Measurements from ENCODE around the gene GPR17. TPM values are rescaled to one million over a fixed set of nuclear protein-coding genes. Genes with fewer than 3 reads are reported as not detected.
A peak's percentile ranks its signal among the peaks of the same experiment; 100 is the strongest.

GPR17 gene
- total and polyA plus RNA-seq, 5 donors from 2014 or later: not detected

- H3K27ac Mint-ChIP-seq: no peak overlapping the region
- Histone ChIP-seq H3K27ac (ENCODE audit: insufficient read depth, low read length, poor library complexity, severe bottlenecking) (no peak overlapping the region), H3K4me1 (ENCODE audit: control insufficient read depth, insufficient read depth, low read length, poor library complexity, severe bottlenecking) (peaks cover 10% of the 10 kb centered on the region), H3K4me3 (ENCODE audit: low read depth, low read length) (no peak overlapping the region), H3K9me3 (ENCODE audit: control insufficient read depth in 2 of 2, low read length in 2 of 2) (no peaks in the 10 kb centered on the region), H3K27me3 (ENCODE audit: control insufficient read depth, insufficient read depth, low read length) (peaks cover 24% of the 10 kb centered on the region), H3K36me3 (ENCODE audit: control insufficient read depth, insufficient read depth, low read length) (no peaks in the 10 kb centered on the region)
- H3K4me1 Mint-ChIP-seq: peaks cover 0 to 14% (median 9%) of the 10 kb centered on the region in 4 donors
- no peaks in the 10 kb centered on the region for H3K9me3 Mint-ChIP-seq
- H3K4me3 Mint-ChIP-seq: peak overlapping the region in 2 of 4 donors; percentile 72 to 77
- peaks cover 81% of the 10 kb centered on the region for H3K27me3 Mint-ChIP-seq
- no peak for ATAC-seq (ENCODE audit: low read depth in 2 of 2)
- no peaks in the 10 kb centered on the region for H3K36me3 Mint-ChIP-seq
- DNase-seq: no peak
Measured at GRCh38 chr2:127673291-127674069, 27.5 kb downstream of the GPR17 start.

- Mint-ChIP-seq H3K36me3 (no peaks in the 10 kb centered on the region), H3K27me3 (peaks cover 80% of the 10 kb centered on the region), H3K9me3 (no peaks in the 10 kb centered on the region), H3K4me3 (peak overlapping the region in 3 of 4 donors; percentile 26 to 77 (median 72)), H3K27ac (no peak overlapping the region), H3K4me1 (peaks cover 0 to 14% (median 9%) of the 10 kb centered on the region in 4 donors)
- H3K4me1 ChIP-seq (ENCODE audit: control insufficient read depth, insufficient read depth, low read length, poor library complexity, severe bottlenecking): peaks cover 10% of the 10 kb centered on the region
- no peak overlapping the region for H3K4me3 ChIP-seq (ENCODE audit: low read depth, low read length)
- H3K27me3 ChIP-seq (ENCODE audit: control insufficient read depth, insufficient read depth, low read length): peaks cover 22% of the 10 kb centered on the region
- no peaks in the 10 kb centered on the region for H3K9me3 ChIP-seq (ENCODE audit: control insufficient read depth in 2 of 2, low read length in 2 of 2)
- H3K36me3 ChIP-seq (ENCODE audit: control insufficient read depth, insufficient read depth, low read length): no peaks in the 10 kb centered on the region
- peak in 2 of 3 donors; percentile 8 to 18 for DNase-seq
- H3K27ac ChIP-seq (ENCODE audit: insufficient read depth, low read length, poor library complexity, severe bottlenecking): no peak overlapping the region
- peak; percentile 17 to 29 for ATAC-seq (ENCODE audit: low read depth in 2 of 2)
Measured at GRCh38 chr2:127674241-127675209, 28.6 kb downstream of the GPR17 start.

- Histone ChIP-seq H3K27ac (ENCODE audit: insufficient read depth, low read length, poor library complexity, severe bottlenecking) (no peak within 1 kb of the TSS), H3K36me3 (ENCODE audit: control insufficient read depth, insufficient read depth, low read length) (no peaks in the 10 kb centered on the region), H3K27me3 (ENCODE audit: control insufficient read depth, insufficient read depth, low read length) (peaks cover 17% of the 10 kb centered on the region), H3K9me3 (ENCODE audit: control insufficient read depth in 2 of 2, low read length in 2 of 2) (no peaks in the 10 kb centered on the region), H3K4me3 (ENCODE audit: low read depth, low read length) (no peak within 1 kb of the TSS), H3K4me1 (ENCODE audit: control insufficient read depth, insufficient read depth, low read length, poor library complexity, severe bottlenecking) (peaks cover 10% of the 10 kb centered on the region)
- no peaks in the 10 kb centered on the region for H3K36me3 Mint-ChIP-seq
- ATAC-seq (ENCODE audit: low read depth in 2 of 2): no peak
- peaks cover 0 to 14% (median 9%) of the 10 kb centered on the region in 4 donors for H3K4me1 Mint-ChIP-seq
- DNase-seq: no peak
- peak within 1 kb of the TSS; percentile 26 to 83 (median 61) for H3K4me3 Mint-ChIP-seq
- no peaks in the 10 kb centered on the region for H3K9me3 Mint-ChIP-seq
- H3K27ac Mint-ChIP-seq: no peak within 1 kb of the TSS
- peaks cover 72% of the 10 kb centered on the region for H3K27me3 Mint-ChIP-seq
Measured at GRCh38 chr2:127675331-127676261, 29.6 kb downstream of the GPR17 start, which contains the start of gene LIMS2. LIMS2 (minus strand) TSS chr2:127675530; CDS start chr2:127675024, 506 bp downstream.

- Histone ChIP-seq H3K27ac (ENCODE audit: insufficient read depth, low read length, poor library complexity, severe bottlenecking) (no peak overlapping the region), H3K36me3 (ENCODE audit: control insufficient read depth, insufficient read depth, low read length) (no peaks in the 10 kb centered on the region), H3K4me3 (ENCODE audit: low read depth, low read length) (no peak overlapping the region), H3K4me1 (ENCODE audit: control insufficient read depth, insufficient read depth, low read length, poor library complexity, severe bottlenecking) (peaks cover 10% of the 10 kb centered on the region), H3K27me3 (ENCODE audit: control insufficient read depth, insufficient read depth, low read length) (peaks cover 17% of the 10 kb centered on the region), H3K9me3 (ENCODE audit: control insufficient read depth in 2 of 2, low read length in 2 of 2) (no peaks in the 10 kb centered on the region)
- Mint-ChIP-seq H3K27me3 (peaks cover 62% of the 10 kb centered on the region), H3K4me3 (no peak overlapping the region), H3K4me1 (peaks cover 0 to 14% (median 9%) of the 10 kb centered on the region in 4 donors), H3K27ac (no peak overlapping the region), H3K9me3 (no peaks in the 10 kb centered on the region), H3K36me3 (no peaks in the 10 kb centered on the region)
- DNase-seq (no peak), ATAC-seq (ENCODE audit: low read depth in 2 of 2) (no peak)
Measured at GRCh38 chr2:127676906-127677305, 31.0 kb downstream of the GPR17 start.

- peaks cover 0 to 14% (median 9%) of the 10 kb centered on the region in 4 donors for H3K4me1 Mint-ChIP-seq
- DNase-seq: no peak
- H3K27me3 Mint-ChIP-seq: peaks cover 56% of the 10 kb centered on the region
- H3K27ac Mint-ChIP-seq: no peak overlapping the region
- no peaks in the 10 kb centered on the region for H3K36me3 Mint-ChIP-seq
- no peak overlapping the region for H3K4me3 Mint-ChIP-seq
- Histone ChIP-seq H3K27ac (ENCODE audit: insufficient read depth, low read length, poor library complexity, severe bottlenecking) (no peak overlapping the region), H3K4me1 (ENCODE audit: control insufficient read depth, insufficient read depth, low read length, poor library complexity, severe bottlenecking) (peaks cover 10% of the 10 kb centered on the region), H3K27me3 (ENCODE audit: control insufficient read depth, insufficient read depth, low read length) (peaks cover 17% of the 10 kb centered on the region), H3K4me3 (ENCODE audit: low read depth, low read length) (no peak overlapping the region), H3K9me3 (ENCODE audit: control insufficient read depth in 2 of 2, low read length in 2 of 2) (no peaks in the 10 kb centered on the region), H3K36me3 (ENCODE audit: control insufficient read depth, insufficient read depth, low read length) (no peaks in the 10 kb centered on the region)
- no peak for ATAC-seq (ENCODE audit: low read depth in 2 of 2)
- no peaks in the 10 kb centered on the region for H3K9me3 Mint-ChIP-seq
Measured at GRCh38 chr2:127678531-127678930, 32.6 kb downstream of the GPR17 start.

- H3K4me1 Mint-ChIP-seq: peaks cover 0 to 11% (median 9%) of the 10 kb centered on the region in 4 donors
- no peak for ATAC-seq (ENCODE audit: low read depth in 2 of 2)
- Histone ChIP-seq H3K36me3 (ENCODE audit: control insufficient read depth, insufficient read depth, low read length) (no peaks in the 10 kb centered on the region), H3K27me3 (ENCODE audit: control insufficient read depth, insufficient read depth, low read length) (peaks cover 14% of the 10 kb centered on the region), H3K4me3 (ENCODE audit: low read depth, low read length) (no peak overlapping the region), H3K9me3 (ENCODE audit: control insufficient read depth in 2 of 2, low read length in 2 of 2) (no peaks in the 10 kb centered on the region), H3K27ac (ENCODE audit: insufficient read depth, low read length, poor library complexity, severe bottlenecking) (no peak overlapping the region), H3K4me1 (ENCODE audit: control insufficient read depth, insufficient read depth, low read length, poor library complexity, severe bottlenecking) (peaks cover 10% of the 10 kb centered on the region)
- no peaks in the 10 kb centered on the region for H3K9me3 Mint-ChIP-seq
- DNase-seq: no peak
- no peak overlapping the region for H3K4me3 Mint-ChIP-seq
- no peak overlapping the region for H3K27ac Mint-ChIP-seq
- H3K27me3 Mint-ChIP-seq: peaks cover 51% of the 10 kb centered on the region
- no peaks in the 10 kb centered on the region for H3K36me3 Mint-ChIP-seq
Measured at GRCh38 chr2:127678991-127679390, 33.0 kb downstream of the GPR17 start.

Measured in CD4-positive, CD25-positive, alpha-beta regulatory T cell (primary cell).